ENCODE measurements around the gene DYSF. TPM values are rescaled to one million over a fixed set of nuclear protein-coding genes. Genes with fewer than 3 reads are reported as not detected.
A peak's percentile ranks its signal among the peaks of the same experiment; 100 is the strongest.
"Not testable (repeated sequence)": the region's sequence is repeated elsewhere in the genome, so short reads cannot be mapped to it uniquely, and the experiment has no call there.

Gene DYSF
- polyA plus RNA-seq, 12 donors = 53.5 to 196 (median 112) TPM

- DNase-seq = no peak
These were observed 190.5 kb downstream of the DYSF start for GRCh38 chr2:71643674-71644357.

- peak; percentile 13 for DNase-seq
These were observed 192.7 kb downstream of the DYSF start for GRCh38 chr2:71646028-71646427.

GRCh38 chr2:71647356-71647755 is 194.0 kb downstream of the DYSF start:
- no peak for DNase-seq

- no peak for DNase-seq
These were observed 202.1 kb downstream of the DYSF start for GRCh38 chr2:71655498-71655897.

GRCh38 chr2:71658256-71658655 is 204.9 kb downstream of the DYSF start:
- DNase-seq = not testable (repeated sequence)

GRCh38 chr2:71658771-71659170 is 205.4 kb downstream of the DYSF start:
- DNase-seq = no peak

GRCh38 chr2:71659868-71660518 is 206.6 kb downstream of the DYSF start:
- no peak for DNase-seq

- no peak for DNase-seq
These were observed 208.4 kb downstream of the DYSF start for GRCh38 chr2:71661782-71662181.

GRCh38 chr2:71662665-71663394 is 209.5 kb downstream of the DYSF start:
- DNase-seq = no peak

- DNase-seq = no peak
These were observed 210.8 kb downstream of the DYSF start for GRCh38 chr2:71664161-71664560.

- DNase-seq = no peak
These were observed 212.1 kb downstream of the DYSF start for GRCh38 chr2:71665168-71666093.

- DNase-seq = no peak
These were observed 212.7 kb downstream of the DYSF start for GRCh38 chr2:71666094-71666474.

- DNase-seq = no peak
These were observed 214.2 kb downstream of the DYSF start for GRCh38 chr2:71667256-71668182.

- no peak for DNase-seq
These were observed 215.1 kb downstream of the DYSF start for GRCh38 chr2:71668326-71669057.

- DNase-seq = no peak
These were observed 215.7 kb downstream of the DYSF start for GRCh38 chr2:71669058-71669456.

GRCh38 chr2:71669628-71670429 is 216.5 kb downstream of the DYSF start:
- no peak for DNase-seq

GRCh38 chr2:71670430-71670795 is 217.1 kb downstream of the DYSF start:
- DNase-seq = no peak

- no peak for DNase-seq
These were observed 218.0 kb downstream of the DYSF start for GRCh38 chr2:71671203-71671854.
